HEK293T (cell line): Measurements from ENCODE around the gene ORC3.

ENCODE experiments used
- ARNT ChIP-seq: fragments of 450-650 bp; IDR thresholded peaks from 2 replicates; pipeline ENCODE4 v1.6.1; 2017; ENCODE audit warnings: mild to moderate bottlenecking
- BHLHE40 ChIP-seq: fragments of 450-650 bp; IDR thresholded peaks from 2 replicates; pipeline ENCODE4 v1.6.1; 2016; ENCODE audit warnings: mild to moderate bottlenecking, moderate library complexity, borderline replicate concordance
- ELF4 ChIP-seq: fragments of 450-650 bp; IDR thresholded peaks from 2 replicates; pipeline ENCODE4 v1.6.1; 2017; ENCODE audit warnings: antibody characterized with exemption
- HDGF ChIP-seq: fragments of 450-650 bp; IDR thresholded peaks from 2 replicates; pipeline ENCODE4 v1.6.1; 2017; ENCODE audit warnings: antibody characterized with exemption, borderline replicate concordance
- SUZ12 ChIP-seq: fragments of 450-650 bp; IDR thresholded peaks from 2 replicates; pipeline ENCODE4 v1.6.1; 2016; ENCODE audit warnings: mild to moderate bottlenecking
- TARDBP ChIP-seq: fragments of 450-650 bp; IDR thresholded peaks from 2 replicates; pipeline ENCODE4 v1.6.1; 2016

GRCh38 chr6:87661503-87661902 is 71.6 kb downstream of the ORC3 start:
- TF ChIP-seq HDGF: no peak
- TF ChIP-seq TARDBP: no peak
- TF ChIP-seq BHLHE40: no peak
- no peak for TF ChIP-seq SUZ12
- TF ChIP-seq ARNT: no peak
- no peak for TF ChIP-seq ELF4
